Measurements from ENCODE around the gene NOL9. TPM values are rescaled to one million over a fixed set of nuclear protein-coding genes. Genes with fewer than 3 reads are reported as not detected.

Gene NOL9
- total and polyA plus RNA-seq, 9 of the 15 experiments (the other 6 are each of a cell fraction or from before 2014, with no cell fraction given): 5.6 to 76.5 (median 47.3) TPM

DNA sequence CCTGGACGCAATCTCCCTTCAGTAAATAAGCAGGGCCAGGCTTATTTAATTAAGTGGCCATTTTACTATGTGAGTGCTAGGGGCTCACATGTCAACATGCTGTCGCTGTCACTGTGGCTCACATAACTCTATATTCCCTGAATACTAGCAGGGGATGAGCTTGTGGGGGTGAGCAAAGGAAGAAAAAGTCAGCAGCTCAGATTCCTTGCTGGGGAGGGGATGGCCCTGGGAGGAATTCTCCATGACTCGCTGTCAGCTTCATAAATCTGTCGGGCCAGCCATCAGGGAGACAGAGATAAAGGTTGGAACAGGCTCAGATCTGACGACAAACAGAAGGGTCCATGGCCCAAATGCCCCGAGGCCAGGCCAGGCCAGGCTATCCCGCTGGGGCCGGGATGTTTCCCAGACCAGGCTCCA is 36.9 kb downstream of the NOL9 start (continued):
- TF ChIP-seq, protein P1, sequence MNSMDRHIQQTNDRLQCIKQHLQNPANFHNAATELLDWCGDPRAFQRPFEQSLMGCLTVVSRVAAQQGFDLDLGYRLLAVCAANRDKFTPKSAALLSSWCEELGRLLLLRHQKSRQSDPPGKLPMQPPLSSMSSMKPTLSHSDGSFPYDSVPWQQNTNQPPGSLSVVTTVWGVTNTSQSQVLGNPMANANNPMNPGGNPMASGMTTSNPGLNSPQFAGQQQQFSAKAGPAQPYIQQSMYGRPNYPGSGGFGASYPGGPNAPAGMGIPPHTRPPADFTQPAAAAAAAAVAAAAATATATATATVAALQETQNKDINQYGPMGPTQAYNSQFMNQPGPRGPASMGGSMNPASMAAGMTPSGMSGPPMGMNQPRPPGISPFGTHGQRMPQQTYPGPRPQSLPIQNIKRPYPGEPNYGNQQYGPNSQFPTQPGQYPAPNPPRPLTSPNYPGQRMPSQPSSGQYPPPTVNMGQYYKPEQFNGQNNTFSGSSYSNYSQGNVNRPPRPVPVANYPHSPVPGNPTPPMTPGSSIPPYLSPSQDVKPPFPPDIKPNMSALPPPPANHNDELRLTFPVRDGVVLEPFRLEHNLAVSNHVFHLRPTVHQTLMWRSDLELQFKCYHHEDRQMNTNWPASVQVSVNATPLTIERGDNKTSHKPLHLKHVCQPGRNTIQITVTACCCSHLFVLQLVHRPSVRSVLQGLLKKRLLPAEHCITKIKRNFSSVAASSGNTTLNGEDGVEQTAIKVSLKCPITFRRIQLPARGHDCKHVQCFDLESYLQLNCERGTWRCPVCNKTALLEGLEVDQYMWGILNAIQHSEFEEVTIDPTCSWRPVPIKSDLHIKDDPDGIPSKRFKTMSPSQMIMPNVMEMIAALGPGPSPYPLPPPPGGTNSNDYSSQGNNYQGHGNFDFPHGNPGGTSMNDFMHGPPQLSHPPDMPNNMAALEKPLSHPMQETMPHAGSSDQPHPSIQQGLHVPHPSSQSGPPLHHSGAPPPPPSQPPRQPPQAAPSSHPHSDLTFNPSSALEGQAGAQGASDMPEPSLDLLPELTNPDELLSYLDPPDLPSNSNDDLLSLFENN (IDR thresholded peaks at IDR 0.05; ENCODE audit: low read depth in 2 of 2, low read length in 2 of 2): peak in 1 of 2 experiments; percentile 75; a peak in 1 of 4 replicates
- TF ChIP-seq, protein P2, sequence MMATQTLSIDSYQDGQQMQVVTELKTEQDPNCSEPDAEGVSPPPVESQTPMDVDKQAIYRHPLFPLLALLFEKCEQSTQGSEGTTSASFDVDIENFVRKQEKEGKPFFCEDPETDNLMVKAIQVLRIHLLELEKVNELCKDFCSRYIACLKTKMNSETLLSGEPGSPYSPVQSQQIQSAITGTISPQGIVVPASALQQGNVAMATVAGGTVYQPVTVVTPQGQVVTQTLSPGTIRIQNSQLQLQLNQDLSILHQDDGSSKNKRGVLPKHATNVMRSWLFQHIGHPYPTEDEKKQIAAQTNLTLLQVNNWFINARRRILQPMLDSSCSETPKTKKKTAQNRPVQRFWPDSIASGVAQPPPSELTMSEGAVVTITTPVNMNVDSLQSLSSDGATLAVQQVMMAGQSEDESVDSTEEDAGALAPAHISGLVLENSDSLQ (IDR thresholded peaks at IDR 0.05): peak; percentile 95
- TF ChIP-seq SMARCA4 (IDR thresholded peaks at IDR 0.05) (peak; percentile 85), FOXM1 (IDR thresholded peaks at IDR 0.05; ENCODE audit: low read depth) (peak; percentile 53; the same call in 1 of the 2 replicates), FOXM1 (CRISPR knock-in tag; IDR thresholded peaks at IDR 0.05; ENCODE audit: low read depth) (no peak), GATA2 (CRISPR knock-in tag; IDR thresholded peaks at IDR 0.05) (peak; percentile 86), FOXJ3 (CRISPR knock-in tag; IDR thresholded peaks at IDR 0.05) (0 out of 2 replicates have a peak, but pooled peaks have one; percentile 15), MYC (IDR thresholded peaks at IDR 0.05; ENCODE audit: low read depth, low read length) (0 out of 2 replicates have a peak, but pooled peaks have one; percentile 22), MYC (CRISPR knock-in tag; IDR thresholded peaks at IDR 0.05; ENCODE audit: borderline replicate concordance, low read depth) (no peak), TEAD4 (IDR thresholded peaks at IDR 0.05; ENCODE audit: low read length) (peak; percentile 90), TEAD4 (CRISPR knock-in tag; IDR thresholded peaks at IDR 0.05; ENCODE audit: borderline replicate concordance) (no peak), FOXA3 (CRISPR knock-in tag; conservative IDR thresholded peaks at IDR 0.05 in 1 of 2, IDR thresholded peaks at IDR 0.05 in 1 of 2) (0 out of 4 replicates have a peak, but pooled peaks of 1 of the 2 experiments have one; percentile 51), HDAC8 (tag; IDR thresholded peaks at IDR 0.05) (no peak), FOSL1 (tag; conservative IDR thresholded peaks at IDR 0.05) (0 out of 2 replicates have a peak, but pooled peaks have one; percentile 29), TEAD1 (CRISPR knock-in tag; IDR thresholded peaks at IDR 0.05) (peak; percentile 41 to 71; a peak in 1 of 4 replicates), ZNF586 (CRISPR knock-in tag; conservative IDR thresholded peaks at IDR 0.05) (no peak), MTA1 (IDR thresholded peaks at IDR 0.05; ENCODE audit: borderline replicate concordance) (peak; percentile 33; the same call in 1 of the 2 replicates), HDAC1 (IDR thresholded peaks at IDR 0.05) (peak in 1 of 2 experiments; percentile 87; a peak in 2 of 4 replicates), TCF3 (CRISPR knock-in tag; IDR thresholded peaks at IDR 0.05) (peak; percentile 89)
- TF ChIP-seq, protein P3, sequence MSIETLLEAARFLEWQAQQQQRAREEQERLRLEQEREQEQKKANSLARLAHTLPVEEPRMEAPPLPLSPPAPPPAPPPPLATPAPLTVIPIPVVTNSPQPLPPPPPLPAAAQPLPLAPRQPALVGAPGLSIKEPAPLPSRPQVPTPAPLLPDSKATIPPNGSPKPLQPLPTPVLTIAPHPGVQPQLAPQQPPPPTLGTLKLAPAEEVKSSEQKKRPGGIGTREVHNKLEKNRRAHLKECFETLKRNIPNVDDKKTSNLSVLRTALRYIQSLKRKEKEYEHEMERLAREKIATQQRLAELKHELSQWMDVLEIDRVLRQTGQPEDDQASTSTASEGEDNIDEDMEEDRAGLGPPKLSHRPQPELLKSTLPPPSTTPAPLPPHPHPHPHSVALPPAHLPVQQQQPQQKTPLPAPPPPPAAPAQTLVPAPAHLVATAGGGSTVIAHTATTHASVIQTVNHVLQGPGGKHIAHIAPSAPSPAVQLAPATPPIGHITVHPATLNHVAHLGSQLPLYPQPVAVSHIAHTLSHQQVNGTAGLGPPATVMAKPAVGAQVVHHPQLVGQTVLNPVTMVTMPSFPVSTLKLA (conservative IDR thresholded peaks at IDR 0.05): peak in 1 of 2 experiments; percentile 30; a peak in 1 of 4 replicates
- TF ChIP-seq, protein P4, sequence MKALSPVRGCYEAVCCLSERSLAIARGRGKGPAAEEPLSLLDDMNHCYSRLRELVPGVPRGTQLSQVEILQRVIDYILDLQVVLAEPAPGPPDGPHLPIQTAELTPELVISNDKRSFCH (CRISPR knock-in tag; IDR thresholded peaks at IDR 0.05): no peak
- TF ChIP-seq, protein P4 (tag; IDR thresholded peaks at IDR 0.05): 0 out of 2 replicates have a peak, but pooled peaks have one; percentile 18
